OCI-LY1 (cell line): ENCODE data around the gene CHM.
"Not testable (repeated sequence)": the region's sequence is repeated elsewhere in the genome, so short reads cannot be mapped to it uniquely, and the experiment has no call there.

Source experiments
- H2AFZ ChIP-seq: fragments of 200-600 bp; sonication (generic), shearing (Covaris generic); 2 replicates; pipeline ENCODE4 v1.6.0; 2014; ENCODE audit warnings: antibody characterized with exemption, mild to moderate bottlenecking, low read length
- H3F3A ChIP-seq: fragments of 200-600 bp; sonication (generic), shearing (Covaris generic); 2 replicates; pipeline ENCODE4 v1.6.0; 2014; ENCODE audit warnings: mild to moderate bottlenecking, antibody characterized with exemption, low read length, moderate library complexity; ENCODE audit not compliant: insufficient read depth
- H3K27ac ChIP-seq: fragments of 200-600 bp; sonication (generic); 2 replicates; pipeline ENCODE4 v1.5.1; 2014; ENCODE audit warnings: low read length, mixed run types, mild to moderate bottlenecking, low read depth; ENCODE audit not compliant: poor library complexity, severe bottlenecking
- H3K27me3 ChIP-seq: fragments of 200-600 bp; sonication (generic); 2 replicates; pipeline ENCODE4 v1.6.0; 2014; ENCODE audit warnings: antibody characterized with exemption, mild to moderate bottlenecking, low read length, moderate library complexity; ENCODE audit not compliant: insufficient read depth
- H3K36me3 ChIP-seq: fragments of 200-600 bp; sonication (generic); 2 replicates; pipeline ENCODE4 v1.6.1; 2014; ENCODE audit warnings: mild to moderate bottlenecking, antibody characterized with exemption, low read length, moderate library complexity, mixed read lengths; ENCODE audit not compliant: insufficient read depth
- H3K4me1 ChIP-seq: fragments of 200-600 bp; sonication (generic); 2 replicates; pipeline ENCODE4 v1.5.1; 2014; ENCODE audit warnings: mild to moderate bottlenecking, low read length, moderate library complexity; ENCODE audit not compliant: insufficient read depth, severe bottlenecking
- H3K4me2 ChIP-seq: fragments of 200-600 bp; sonication (generic), shearing (Covaris generic); 2 replicates; pipeline ENCODE4 v1.6.1; 2014; ENCODE audit warnings: low read length
- H3K4me3 ChIP-seq: fragments of 200-600 bp; sonication (generic); 2 replicates; pipeline ENCODE4 v1.5.1; 2014; ENCODE audit warnings: low read length, low read depth, mild to moderate bottlenecking, mixed read lengths; ENCODE audit not compliant: poor library complexity, severe bottlenecking
- H3K79me2 ChIP-seq: fragments of 200-600 bp; shearing (Covaris generic); 2 replicates; pipeline ENCODE4 v1.6.1; 2016; ENCODE audit warnings: mixed run types, low read length, mixed read lengths; ENCODE audit not compliant: insufficient read depth
- H3K9ac ChIP-seq: fragments of 200-600 bp; sonication (generic), shearing (Covaris generic); 2 replicates; pipeline ENCODE4 v1.6.1; 2014; ENCODE audit warnings: mild to moderate bottlenecking, low read length, mixed read lengths
- H3K9me2 ChIP-seq: fragments of 200-600 bp; sonication (generic), shearing (Covaris generic); 2 replicates; pipeline ENCODE4 v1.6.1; 2014; ENCODE audit warnings: low read depth, mild to moderate bottlenecking, low read length, mixed read lengths
- H3K9me3 ChIP-seq: fragments of 200-600 bp; shearing (Covaris generic); 2 replicates; pipeline ENCODE4 v1.6.1; 2014; ENCODE audit warnings: low read length, mixed read lengths
- H4K20me1 ChIP-seq: fragments of 200-600 bp; sonication (generic), shearing (Covaris generic); 2 replicates; pipeline ENCODE4 v1.6.0; 2016; ENCODE audit warnings: mild to moderate bottlenecking, low read length; ENCODE audit not compliant: insufficient read depth
- EZH2 ChIP-seq: fragments of 200-600 bp; sonication (generic), shearing (Covaris generic); IDR thresholded peaks from 2 replicates; pipeline ENCODE4 v1.8.0; 2017; ENCODE audit warnings: borderline replicate concordance, mixed run types, mild to moderate bottlenecking, antibody characterized with exemption, low read length, moderate library complexity, mixed read lengths
- TF ChIP-seq, protein P1 (sequence below): fragments of 200-600 bp; sonication (generic), shearing (Covaris generic); IDR thresholded peaks from 2 replicates; pipeline ENCODE4 v1.5.1; 2017; ENCODE audit warnings: mild to moderate bottlenecking, antibody characterized with exemption, low read length, moderate library complexity, mixed read lengths

The CHM gene

DNA sequence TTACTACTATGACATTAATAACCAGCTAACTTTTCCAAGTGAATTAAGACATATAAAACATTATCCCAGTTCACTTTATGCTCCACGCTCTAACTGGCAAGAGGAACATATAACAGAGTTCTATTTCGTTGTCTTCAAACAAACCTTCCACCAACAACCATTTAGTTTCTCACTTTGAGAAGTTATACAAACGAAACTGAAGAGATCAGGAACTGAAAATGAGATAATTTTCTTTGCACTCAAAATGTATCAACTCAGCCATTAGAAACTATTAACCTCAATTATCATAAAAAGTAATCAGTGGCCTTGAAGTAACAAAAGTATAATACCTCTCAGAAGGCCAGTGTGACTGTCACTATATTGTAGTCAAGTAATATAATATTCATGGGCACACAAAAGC lies 70.1 kb downstream of the CHM start:
- Histone ChIP-seq H3K4me1 (no peaks in the 10 kb centered on the region), H4K20me1 (no peaks in the 10 kb centered on the region), H3F3A (no peaks in the 10 kb centered on the region), H3K4me2 (no peak overlapping the region), H3K9me2 (no peaks in the 10 kb centered on the region), H3K79me2 (no peaks in the 10 kb centered on the region), H3K36me3 (peaks cover 25% of the 10 kb centered on the region; the same call in 1 of the 2 replicates), H3K27ac (no peak overlapping the region), H3K27me3 (no peaks in the 10 kb centered on the region), H2AFZ (no peak overlapping the region), H3K9ac (no peak overlapping the region), H3K9me3 (no peaks in the 10 kb centered on the region), H3K4me3 (no peak overlapping the region)
- TF ChIP-seq, protein P1, sequence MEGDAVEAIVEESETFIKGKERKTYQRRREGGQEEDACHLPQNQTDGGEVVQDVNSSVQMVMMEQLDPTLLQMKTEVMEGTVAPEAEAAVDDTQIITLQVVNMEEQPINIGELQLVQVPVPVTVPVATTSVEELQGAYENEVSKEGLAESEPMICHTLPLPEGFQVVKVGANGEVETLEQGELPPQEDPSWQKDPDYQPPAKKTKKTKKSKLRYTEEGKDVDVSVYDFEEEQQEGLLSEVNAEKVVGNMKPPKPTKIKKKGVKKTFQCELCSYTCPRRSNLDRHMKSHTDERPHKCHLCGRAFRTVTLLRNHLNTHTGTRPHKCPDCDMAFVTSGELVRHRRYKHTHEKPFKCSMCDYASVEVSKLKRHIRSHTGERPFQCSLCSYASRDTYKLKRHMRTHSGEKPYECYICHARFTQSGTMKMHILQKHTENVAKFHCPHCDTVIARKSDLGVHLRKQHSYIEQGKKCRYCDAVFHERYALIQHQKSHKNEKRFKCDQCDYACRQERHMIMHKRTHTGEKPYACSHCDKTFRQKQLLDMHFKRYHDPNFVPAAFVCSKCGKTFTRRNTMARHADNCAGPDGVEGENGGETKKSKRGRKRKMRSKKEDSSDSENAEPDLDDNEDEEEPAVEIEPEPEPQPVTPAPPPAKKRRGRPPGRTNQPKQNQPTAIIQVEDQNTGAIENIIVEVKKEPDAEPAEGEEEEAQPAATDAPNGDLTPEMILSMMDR, result no peak
- TF ChIP-seq EZH2, result no peak

DNA sequence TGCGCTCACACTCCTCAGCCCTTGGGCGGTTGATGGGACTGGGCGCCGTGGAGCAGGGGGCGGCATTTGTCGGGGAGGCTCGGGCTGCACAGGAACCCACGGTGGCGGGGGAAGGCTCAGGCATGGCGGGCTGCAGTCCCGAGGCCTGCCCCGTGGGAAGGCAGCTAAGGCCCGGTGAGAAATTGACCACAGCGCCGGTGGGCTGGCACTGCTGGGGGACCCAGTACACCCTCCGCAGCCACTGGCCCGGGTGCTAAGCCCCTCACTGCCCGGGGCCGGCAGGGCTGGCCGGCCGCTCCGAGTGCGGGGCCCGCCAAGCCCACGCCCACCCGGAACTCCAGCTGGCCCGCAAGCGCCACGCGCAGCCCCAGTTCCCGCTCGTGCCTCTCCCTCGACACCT lies 75.0 kb downstream of the CHM start:
- H3K4me1 ChIP-seq, H3K9ac ChIP-seq, H2AFZ ChIP-seq, H3K4me3 ChIP-seq, H3F3A ChIP-seq, H3K27me3 ChIP-seq, H4K20me1 ChIP-seq, H3K9me2 ChIP-seq, H3K27ac ChIP-seq, H3K9me3 ChIP-seq, H3K4me2 ChIP-seq, H3K79me2 ChIP-seq: not testable (repeated sequence)
- H3K36me3 ChIP-seq, result peaks cover 16% of the 10 kb centered on the region; the same call in 1 of the 2 replicates

DNA sequence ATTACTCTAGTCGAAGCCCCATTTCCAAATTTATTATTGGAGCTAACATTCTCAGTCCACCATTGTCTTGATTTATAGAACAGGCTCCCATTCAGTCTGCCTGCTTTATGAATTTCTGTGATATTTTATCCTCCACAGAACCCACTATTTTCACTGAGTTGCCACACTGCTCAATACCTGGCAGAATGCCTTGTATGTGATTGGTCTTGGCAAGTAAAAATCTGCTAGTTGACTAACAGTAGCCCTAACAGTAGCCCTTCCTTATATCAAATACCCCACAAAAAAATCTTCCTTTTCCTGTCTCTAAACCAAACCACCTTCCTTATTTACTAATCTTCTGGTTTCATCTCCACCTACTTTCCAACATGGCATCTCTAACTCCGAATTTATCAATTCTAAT lies 82.6 kb downstream of the CHM start:
- Histone ChIP-seq H3K4me2 (no peak overlapping the region), H3K4me3 (no peak overlapping the region), H3K79me2 (no peaks in the 10 kb centered on the region), H3K27ac (no peak overlapping the region), H4K20me1 (no peaks in the 10 kb centered on the region), H3K36me3 (no peaks in the 10 kb centered on the region), H3K4me1 (no peaks in the 10 kb centered on the region), H3K27me3 (no peaks in the 10 kb centered on the region), H2AFZ (no peak overlapping the region), H3K9me2 (no peaks in the 10 kb centered on the region), H3K9me3 (no peaks in the 10 kb centered on the region), H3F3A (no peaks in the 10 kb centered on the region), H3K9ac (no peak overlapping the region)
- TF ChIP-seq, protein P1, result no peak
- no peak for TF ChIP-seq EZH2

DNA sequence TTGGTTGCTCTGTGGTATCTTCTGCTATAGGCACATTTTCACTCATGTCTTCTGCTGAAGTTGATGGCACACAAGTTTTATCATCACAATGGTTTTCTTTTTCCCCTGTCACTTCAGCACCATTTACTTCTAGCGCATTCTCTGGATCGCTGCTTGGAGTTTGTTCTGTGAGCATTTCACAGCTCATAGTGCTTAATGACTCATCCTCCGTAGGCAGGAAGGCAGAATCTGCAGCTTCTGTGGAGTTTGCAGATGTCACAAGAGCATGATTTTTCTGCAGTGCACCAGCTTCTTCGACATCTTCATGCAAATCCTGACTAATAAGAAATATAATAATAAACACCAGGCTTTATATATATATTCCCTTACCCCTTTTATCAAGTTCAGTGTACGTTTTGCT lies 83.6 kb downstream of the CHM start:
- Histone ChIP-seq H3K9me3 (no peaks in the 10 kb centered on the region), H3F3A (no peaks in the 10 kb centered on the region), H3K27ac (no peak overlapping the region), H3K4me2 (no peak overlapping the region), H3K79me2 (no peaks in the 10 kb centered on the region), H2AFZ (no peak overlapping the region), H3K36me3 (no peaks in the 10 kb centered on the region), H3K4me3 (no peak overlapping the region), H3K4me1 (no peaks in the 10 kb centered on the region), H3K27me3 (no peaks in the 10 kb centered on the region), H3K9ac (no peak overlapping the region), H4K20me1 (no peaks in the 10 kb centered on the region), H3K9me2 (no peaks in the 10 kb centered on the region)
- TF ChIP-seq, protein P1, result no peak
- no peak for TF ChIP-seq EZH2
